OCI-LY1 (cell line): ENCODE measurements around the gene FKBP4.

Source experiments
- H2AFZ ChIP-seq: fragments of 200-600 bp; sonication (generic), shearing (Covaris generic); 2 replicates; pipeline ENCODE4 v1.6.0; 2014; ENCODE audit warnings: antibody characterized with exemption, mild to moderate bottlenecking, low read length
- H3F3A ChIP-seq: fragments of 200-600 bp; sonication (generic), shearing (Covaris generic); 2 replicates; pipeline ENCODE4 v1.6.0; 2014; ENCODE audit warnings: mild to moderate bottlenecking, antibody characterized with exemption, low read length, moderate library complexity; ENCODE audit not compliant: insufficient read depth
- H3K27ac ChIP-seq: fragments of 200-600 bp; sonication (generic); 2 replicates; pipeline ENCODE4 v1.5.1; 2014; ENCODE audit warnings: low read length, mixed run types, mild to moderate bottlenecking, low read depth; ENCODE audit not compliant: poor library complexity, severe bottlenecking
- H3K27me3 ChIP-seq: fragments of 200-600 bp; sonication (generic); 2 replicates; pipeline ENCODE4 v1.6.0; 2014; ENCODE audit warnings: antibody characterized with exemption, mild to moderate bottlenecking, low read length, moderate library complexity; ENCODE audit not compliant: insufficient read depth
- H3K36me3 ChIP-seq: fragments of 200-600 bp; sonication (generic); 2 replicates; pipeline ENCODE4 v1.6.1; 2014; ENCODE audit warnings: mild to moderate bottlenecking, antibody characterized with exemption, low read length, moderate library complexity, mixed read lengths; ENCODE audit not compliant: insufficient read depth
- H3K4me1 ChIP-seq: fragments of 200-600 bp; sonication (generic); 2 replicates; pipeline ENCODE4 v1.5.1; 2014; ENCODE audit warnings: mild to moderate bottlenecking, low read length, moderate library complexity; ENCODE audit not compliant: insufficient read depth, severe bottlenecking
- H3K4me2 ChIP-seq: fragments of 200-600 bp; sonication (generic), shearing (Covaris generic); 2 replicates; pipeline ENCODE4 v1.6.1; 2014; ENCODE audit warnings: low read length
- H3K4me3 ChIP-seq: fragments of 200-600 bp; sonication (generic); 2 replicates; pipeline ENCODE4 v1.5.1; 2014; ENCODE audit warnings: low read length, low read depth, mild to moderate bottlenecking, mixed read lengths; ENCODE audit not compliant: poor library complexity, severe bottlenecking
- H3K79me2 ChIP-seq: fragments of 200-600 bp; shearing (Covaris generic); 2 replicates; pipeline ENCODE4 v1.6.1; 2016; ENCODE audit warnings: mixed run types, low read length, mixed read lengths; ENCODE audit not compliant: insufficient read depth
- H3K9ac ChIP-seq: fragments of 200-600 bp; sonication (generic), shearing (Covaris generic); 2 replicates; pipeline ENCODE4 v1.6.1; 2014; ENCODE audit warnings: mild to moderate bottlenecking, low read length, mixed read lengths
- H3K9me2 ChIP-seq: fragments of 200-600 bp; sonication (generic), shearing (Covaris generic); 2 replicates; pipeline ENCODE4 v1.6.1; 2014; ENCODE audit warnings: low read depth, mild to moderate bottlenecking, low read length, mixed read lengths
- H3K9me3 ChIP-seq: fragments of 200-600 bp; shearing (Covaris generic); 2 replicates; pipeline ENCODE4 v1.6.1; 2014; ENCODE audit warnings: low read length, mixed read lengths
- H4K20me1 ChIP-seq: fragments of 200-600 bp; sonication (generic), shearing (Covaris generic); 2 replicates; pipeline ENCODE4 v1.6.0; 2016; ENCODE audit warnings: mild to moderate bottlenecking, low read length; ENCODE audit not compliant: insufficient read depth
- CTCF ChIP-seq: fragments of 200-600 bp; sonication (generic), shearing (Covaris generic); IDR thresholded peaks from 2 replicates; pipeline ENCODE4 v1.5.1; 2017; ENCODE audit warnings: mild to moderate bottlenecking, antibody characterized with exemption, low read length, moderate library complexity, mixed read lengths
- EZH2 ChIP-seq: fragments of 200-600 bp; sonication (generic), shearing (Covaris generic); IDR thresholded peaks from 2 replicates; pipeline ENCODE4 v1.8.0; 2017; ENCODE audit warnings: borderline replicate concordance, mixed run types, mild to moderate bottlenecking, antibody characterized with exemption, low read length, moderate library complexity, mixed read lengths

FKBP4 gene

DNA sequence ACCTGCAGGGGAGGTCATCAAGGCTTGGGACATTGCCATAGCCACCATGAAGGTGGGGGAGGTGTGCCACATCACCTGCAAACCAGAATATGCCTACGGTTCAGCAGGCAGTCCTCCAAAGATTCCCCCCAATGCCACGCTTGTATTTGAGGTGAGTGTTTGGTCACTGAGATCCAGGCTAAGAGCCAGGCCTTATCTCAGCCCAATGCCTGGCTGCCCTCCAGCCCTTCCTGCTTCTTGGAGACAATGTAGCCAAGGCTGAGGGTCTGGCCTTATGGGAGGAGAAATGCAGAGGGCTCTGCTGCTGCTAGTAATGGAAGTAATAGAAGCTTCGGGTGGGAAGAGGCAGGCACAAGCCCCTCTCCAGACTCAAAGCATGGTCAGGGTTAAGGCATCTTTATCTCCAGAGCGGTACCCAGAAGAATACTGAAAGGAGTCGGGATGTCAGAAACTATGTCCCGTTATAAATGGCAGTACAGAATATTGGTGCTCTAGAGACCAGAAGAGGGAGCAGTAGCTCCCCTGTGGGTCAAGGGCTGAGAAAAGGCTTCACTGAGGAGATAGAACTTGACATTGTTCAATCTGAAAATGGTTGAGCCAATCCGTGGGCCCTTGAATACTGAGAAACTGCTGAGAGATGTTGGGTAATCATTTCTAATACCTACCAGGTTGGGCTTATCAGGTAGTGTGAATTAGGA, 3.1 kb downstream of the FKBP4 start:
- H2AFZ ChIP-seq: no peak overlapping the region
- no peaks in the 10 kb centered on the region for H4K20me1 ChIP-seq
- peaks cover 12% of the 10 kb centered on the region for H3K79me2 ChIP-seq
- no peaks in the 10 kb centered on the region; the same call in 1 of the 2 replicates for H3K27me3 ChIP-seq
- no peak overlapping the region for H3K4me3 ChIP-seq
- no peak overlapping the region for H3K9ac ChIP-seq
- no peaks in the 10 kb centered on the region for H3F3A ChIP-seq
- H3K27ac ChIP-seq: no peak overlapping the region
- no peak overlapping the region for H3K4me2 ChIP-seq
- H3K4me1 ChIP-seq: peaks cover 23% of the 10 kb centered on the region
- H3K36me3 ChIP-seq: peaks cover 65% of the 10 kb centered on the region
- H3K9me3 ChIP-seq: no peaks in the 10 kb centered on the region
- TF ChIP-seq CTCF: peak; percentile 23; the same call in 1 of the 2 replicates
- no peak for TF ChIP-seq EZH2
- no peaks in the 10 kb centered on the region for H3K9me2 ChIP-seq

- Histone ChIP-seq H3K9ac (no peak overlapping the region), H2AFZ (no peak overlapping the region), H4K20me1 (no peaks in the 10 kb centered on the region), H3K9me2 (no peaks in the 10 kb centered on the region), H3F3A (no peaks in the 10 kb centered on the region), H3K79me2 (peaks cover 12% of the 10 kb centered on the region), H3K4me2 (no peak overlapping the region), H3K4me3 (no peak overlapping the region), H3K27ac (no peak overlapping the region), H3K27me3 (no peaks in the 10 kb centered on the region), H3K36me3 (peaks cover 87% of the 10 kb centered on the region), H3K4me1 (peaks cover 16% of the 10 kb centered on the region), H3K9me3 (no peaks in the 10 kb centered on the region)
- TF ChIP-seq CTCF (no peak), EZH2 (no peak)
Measured at GRCh38 chr12:2800046-2800570, 5.3 kb downstream of the FKBP4 start.

DNA sequence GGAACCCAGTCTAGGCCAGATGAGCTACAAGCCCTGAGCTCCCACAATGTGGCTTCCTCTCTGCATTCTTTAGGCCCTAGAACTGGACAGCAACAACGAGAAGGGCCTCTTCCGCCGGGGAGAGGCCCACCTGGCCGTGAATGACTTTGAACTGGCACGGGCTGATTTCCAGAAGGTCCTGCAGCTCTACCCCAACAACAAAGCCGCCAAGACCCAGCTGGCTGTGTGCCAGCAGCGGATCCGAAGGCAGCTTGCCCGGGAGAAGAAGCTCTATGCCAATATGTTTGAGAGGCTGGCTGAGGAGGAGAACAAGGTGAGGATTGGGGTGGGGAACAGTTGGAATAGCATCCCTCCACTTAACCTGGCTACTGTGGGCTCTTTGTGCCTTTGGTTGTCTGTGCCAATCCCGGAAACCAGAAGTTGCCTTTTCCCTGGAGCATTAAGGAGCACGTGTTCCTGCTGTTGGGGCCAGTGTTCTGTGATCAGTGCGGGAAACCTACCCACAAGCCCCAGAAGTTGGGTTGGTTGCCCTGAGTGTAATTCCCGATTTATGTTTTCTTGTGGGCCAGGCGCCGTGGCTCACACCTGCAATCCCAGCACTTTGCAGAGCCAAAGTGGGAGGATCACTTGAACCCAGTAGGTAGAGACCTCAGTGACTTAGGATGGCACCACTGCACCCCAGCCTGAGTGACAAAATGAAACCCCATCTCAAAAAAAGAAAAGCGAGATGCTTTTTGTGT, 6.4 kb downstream of the FKBP4 start:
- H3K4me1 ChIP-seq: peaks cover 13% of the 10 kb centered on the region
- H2AFZ ChIP-seq: no peak overlapping the region
- H3K36me3 ChIP-seq: peaks cover 98% of the 10 kb centered on the region
- H3K4me3 ChIP-seq: no peak overlapping the region
- H3K9ac ChIP-seq: no peak overlapping the region
- no peak for TF ChIP-seq EZH2
- TF ChIP-seq CTCF: no peak
- no peaks in the 10 kb centered on the region for H3K9me3 ChIP-seq
- H3K27ac ChIP-seq: no peak overlapping the region
- no peaks in the 10 kb centered on the region for H3K27me3 ChIP-seq
- no peaks in the 10 kb centered on the region for H3K9me2 ChIP-seq
- no peak overlapping the region for H3K4me2 ChIP-seq
- peaks cover 7% of the 10 kb centered on the region for H3K79me2 ChIP-seq
- no peaks in the 10 kb centered on the region for H3F3A ChIP-seq
- H4K20me1 ChIP-seq: no peaks in the 10 kb centered on the region
